Measurements from ENCODE around the gene C14orf132. TPM values are rescaled to one million over a fixed set of nuclear protein-coding genes. Genes with fewer than 3 reads are reported as not detected.

C14orf132 gene
- total and polyA plus RNA-seq, 9 of the 15 experiments (the other 6 are each of a cell fraction or from before 2014, with no cell fraction given) = not detected

DNA sequence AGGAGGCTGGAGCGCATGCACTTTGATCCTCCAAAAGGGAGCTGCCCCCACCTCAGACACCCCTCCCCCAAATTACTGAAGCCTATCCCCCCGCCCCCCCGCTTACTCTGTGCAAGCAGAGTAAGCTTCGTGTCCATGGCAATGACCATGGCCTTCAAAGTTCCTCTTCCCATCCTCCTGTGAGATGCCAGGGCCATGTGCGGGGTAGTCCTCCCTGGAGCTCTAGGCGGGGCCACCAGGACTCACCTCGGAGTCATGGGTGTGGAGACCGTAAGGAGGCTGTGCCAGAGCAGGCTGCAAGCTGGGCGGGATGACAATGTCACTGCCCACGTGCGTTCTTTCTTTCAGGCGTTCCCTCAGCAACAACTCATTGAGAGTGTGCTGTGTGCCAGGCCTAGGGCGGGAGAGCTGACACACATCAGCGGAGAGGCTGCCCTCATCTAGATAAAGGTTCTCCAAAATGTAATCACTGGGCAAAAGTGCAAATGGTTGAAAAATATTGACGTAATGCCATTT, 66.8 kb downstream of the C14orf132 start:
- no peaks in the 10 kb centered on the region for H3K36me3 ChIP-seq (ENCODE audit: control insufficient read depth, insufficient read depth, low read length)
- H3K27ac ChIP-seq (ENCODE audit: extremely low read depth, low read depth, low read length) = no peak overlapping the region
- DNase-seq (ENCODE audit: extremely low read depth in 1 of 4, low spot score in 3 of 4) (no peak), FAIRE-seq (no peak), ATAC-seq (no peak)
- H3K9ac ChIP-seq (ENCODE audit: insufficient read depth in 1 of 2, low read depth in 2 of 2, low read length in 2 of 2) = no peak overlapping the region
- BruUV-seq (replicated peaks) = no TSS peak
- no peaks in the 10 kb centered on the region for H3K79me2 ChIP-seq (ENCODE audit: control insufficient read depth, insufficient read depth, low read length)
- ChIA-PET CTCF (ENCODE audit: low intra/inter-chr PET ratio) (no interaction called here), POLR2A (no interaction called here)
- in situ Hi-C loops (cut with MboI) (loop anchor here (10.0 kb wide), 1 partner anchor 339 kb away; no protein-coding TSS in a partner anchor), intact Hi-C loops (cut with micrococcal nuclease) (no loop called here)
- H3K4me1 ChIP-seq (replicated peaks in 1 of 2; ENCODE audit: control insufficient read depth in 2 of 2, insufficient read depth in 2 of 2, low read length in 2 of 2) = no peaks in the 10 kb centered on the region
- TF ChIP-seq CHD1 (IDR thresholded peaks at IDR 0.05; ENCODE audit: low read length) (no peak), EHMT2 (IDR thresholded peaks at IDR 0.05) (no peak), PHB (CRISPR knock-in tag; IDR thresholded peaks at IDR 0.05) (no peak)
- H3K9me1 ChIP-seq (ENCODE audit: control insufficient read depth, insufficient read depth, low read length) = no peaks in the 10 kb centered on the region
- under 1% methylated on average over 14 of the region's 15 CpGs for WGBS (ENCODE audit: insufficient coverage, low coverage, missing lambda C conversion rate)
- no peak overlapping the region for H3K4me2 ChIP-seq (ENCODE audit: insufficient read depth, low read length)
- H3K4me3 ChIP-seq = no peak overlapping the region
- H2AFZ ChIP-seq (ENCODE audit: low read depth, low read length) = no peak overlapping the region
- H4K20me1 ChIP-seq (replicated peaks; ENCODE audit: control insufficient read depth, insufficient read depth, low read length) = no peaks in the 10 kb centered on the region
- peaks cover 0 to 11% of the 10 kb centered on the region in 2 experiments; a peak in 2 of 5 replicates for H3K27me3 ChIP-seq (ENCODE audit: control insufficient read depth in 2 of 2, insufficient read depth in 2 of 2, low read length in 2 of 2)
- no peaks in the 10 kb centered on the region for H3K9me3 ChIP-seq (replicated peaks; ENCODE audit: control insufficient read depth, insufficient read depth, low read depth, low read length)

DNA sequence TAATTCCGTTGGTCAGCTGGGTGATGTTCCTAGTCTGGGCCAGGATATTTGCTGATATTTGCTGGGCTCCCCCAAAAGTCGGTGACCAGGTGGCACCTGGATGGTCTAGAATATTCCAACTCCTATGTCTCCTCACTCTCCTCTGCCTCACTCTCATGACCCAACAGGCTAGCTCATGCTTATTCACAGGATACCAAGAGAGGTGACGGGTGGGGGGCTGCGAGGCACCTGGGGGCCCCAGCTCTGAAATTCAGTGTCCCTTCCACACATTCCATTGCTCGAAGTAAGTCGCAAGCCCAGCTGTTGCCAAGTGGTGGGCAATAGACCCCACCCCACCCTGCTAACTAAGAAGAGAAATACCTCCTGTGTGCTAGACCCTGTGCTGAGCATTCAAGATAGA, 67.7 kb downstream of the C14orf132 start:
- Histone ChIP-seq H3K9ac (ENCODE audit: insufficient read depth in 1 of 2, low read depth in 2 of 2, low read length in 2 of 2) (no peak overlapping the region), H3K4me1 (replicated peaks in 1 of 2; ENCODE audit: control insufficient read depth in 2 of 2, insufficient read depth in 2 of 2, low read length in 2 of 2) (no peaks in the 10 kb centered on the region), H3K9me1 (ENCODE audit: control insufficient read depth, insufficient read depth, low read length) (no peaks in the 10 kb centered on the region), H2AFZ (ENCODE audit: low read depth, low read length) (no peak overlapping the region), H3K9me3 (replicated peaks; ENCODE audit: control insufficient read depth, insufficient read depth, low read depth, low read length) (no peaks in the 10 kb centered on the region), H4K20me1 (replicated peaks; ENCODE audit: control insufficient read depth, insufficient read depth, low read length) (no peaks in the 10 kb centered on the region), H3K27me3 (ENCODE audit: control insufficient read depth in 2 of 2, insufficient read depth in 2 of 2, low read length in 2 of 2) (peaks cover 0 to 11% of the 10 kb centered on the region in 2 experiments; a peak in 2 of 5 replicates), H3K27ac (ENCODE audit: extremely low read depth, low read depth, low read length) (no peak overlapping the region), H3K79me2 (ENCODE audit: control insufficient read depth, insufficient read depth, low read length) (no peaks in the 10 kb centered on the region), H3K36me3 (ENCODE audit: control insufficient read depth, insufficient read depth, low read length) (no peaks in the 10 kb centered on the region), H3K4me3 (no peak overlapping the region), H3K4me2 (ENCODE audit: insufficient read depth, low read length) (no peak overlapping the region)
- FAIRE-seq = no peak
- no peak for DNase-seq (ENCODE audit: extremely low read depth in 1 of 4, low spot score in 3 of 4)
- WGBS (ENCODE audit: insufficient coverage, low coverage, missing lambda C conversion rate) = 2% methylated on average over 6 of the region's 6 CpGs
- in situ Hi-C loops (cut with MboI) (loop anchor here (10.0 kb wide), 1 partner anchor 338 kb away; no protein-coding TSS in a partner anchor), intact Hi-C loops (cut with micrococcal nuclease) (no loop called here)
- ChIA-PET POLR2A (no interaction called here), CTCF (ENCODE audit: low intra/inter-chr PET ratio) (no interaction called here)
- BruUV-seq (replicated peaks) = no TSS peak
- TF ChIP-seq SIN3B (IDR thresholded peaks at IDR 0.05; ENCODE audit: low read depth) (no peak), TARDBP (IDR thresholded peaks at IDR 0.05) (no peak), ERF (CRISPR knock-in tag; IDR thresholded peaks at IDR 0.05) (no peak), ZNF165 (CRISPR knock-in tag; IDR thresholded peaks at IDR 0.05; ENCODE audit: borderline replicate concordance) (no peak), NR1H2 (CRISPR knock-in tag; IDR thresholded peaks at IDR 0.05) (no peak), CBFA2T2 (conservative IDR thresholded peaks at IDR 0.05) (no peak), MECOM (CRISPR knock-in tag; IDR thresholded peaks at IDR 0.05) (no peak), CEBPB (tag; IDR thresholded peaks at IDR 0.05) (no peak)
- ATAC-seq = no peak
